ENCODE data around the gene ZNF385D.

The ZNF385D gene

DNA sequence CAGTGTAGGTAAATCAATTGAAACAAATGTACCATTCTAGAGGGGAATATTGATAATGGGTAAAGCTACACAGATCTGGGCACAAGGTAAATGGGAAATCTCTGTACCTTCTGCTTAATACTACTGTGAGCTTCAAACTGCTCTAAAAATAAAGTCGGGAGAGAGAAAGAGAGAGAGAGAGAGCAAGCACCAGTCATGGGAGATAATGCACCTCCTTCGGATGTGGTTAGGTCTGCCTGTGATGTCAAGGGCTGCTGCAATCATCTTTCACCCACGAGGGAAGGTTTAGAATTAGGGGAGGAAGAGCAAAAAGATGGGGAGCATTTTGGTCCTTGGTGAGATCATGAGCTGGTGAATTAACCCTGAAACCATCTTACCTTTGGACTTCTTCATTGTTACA, 219.1 kb downstream of the ZNF385D start:
- no peaks in the 10 kb centered on the region for H3K36me3 ChIP-seq (ENCODE audit: control insufficient read depth, low read depth, low read length)
- H3K27ac ChIP-seq (ENCODE audit: low read length), result no peak overlapping the region
- no peaks in the 10 kb centered on the region for H3K4me1 ChIP-seq (ENCODE audit: control insufficient read depth, low read depth, low read length)
- no peak overlapping the region for H3K4me3 ChIP-seq (ENCODE audit: low read length)
- no peaks in the 10 kb centered on the region for H3K27me3 ChIP-seq (ENCODE audit: control insufficient read depth, insufficient read depth, low read length)
- H3K9me3 ChIP-seq (ENCODE audit: control insufficient read depth, low read depth, low read length), result no peaks in the 10 kb centered on the region
- H3K9ac ChIP-seq (ENCODE audit: low read length), result no peak overlapping the region

DNA sequence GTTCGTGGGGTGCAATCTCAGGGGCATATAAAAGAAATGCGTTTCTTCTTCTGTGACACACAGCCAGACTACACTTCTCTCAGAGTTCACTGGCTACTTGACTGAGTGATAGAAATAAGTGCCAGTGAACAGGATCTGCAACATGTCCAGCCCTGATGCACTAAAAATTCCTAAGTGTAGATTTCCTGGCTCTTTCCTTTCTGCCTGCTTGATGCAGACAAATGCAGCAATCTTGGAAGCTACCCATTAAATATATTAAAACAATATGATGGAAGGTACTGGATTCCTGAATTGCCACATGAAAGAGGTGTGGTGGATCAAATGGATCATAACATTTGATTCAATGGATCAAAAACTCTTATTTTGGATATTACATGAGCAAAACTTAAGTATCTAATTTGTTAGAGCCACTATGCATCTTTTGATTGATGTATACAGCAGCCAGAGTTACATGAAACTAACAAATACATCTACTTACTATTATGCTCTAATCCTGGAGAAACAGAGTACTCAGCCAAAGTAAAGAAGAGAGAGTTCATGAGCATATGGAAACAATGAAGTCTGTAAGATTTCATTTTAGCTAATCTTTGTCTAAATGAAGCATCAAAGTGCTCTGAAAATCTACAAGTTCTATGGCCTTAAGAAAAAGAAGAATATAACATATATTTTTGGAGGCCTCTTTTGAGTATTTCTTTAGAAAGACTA, 222.6 kb downstream of the ZNF385D start:
- no peaks in the 10 kb centered on the region for H3K4me1 ChIP-seq (ENCODE audit: control insufficient read depth, low read depth, low read length)
- no peaks in the 10 kb centered on the region for H3K9me3 ChIP-seq (ENCODE audit: control insufficient read depth, low read depth, low read length)
- H3K36me3 ChIP-seq (ENCODE audit: control insufficient read depth, low read depth, low read length), result no peaks in the 10 kb centered on the region
- no peak overlapping the region for H3K9ac ChIP-seq (ENCODE audit: low read length)
- H3K27ac ChIP-seq (ENCODE audit: low read length), result no peak overlapping the region
- H3K4me3 ChIP-seq (ENCODE audit: low read length), result no peak overlapping the region
- no peaks in the 10 kb centered on the region for H3K27me3 ChIP-seq (ENCODE audit: control insufficient read depth, insufficient read depth, low read length)

DNA sequence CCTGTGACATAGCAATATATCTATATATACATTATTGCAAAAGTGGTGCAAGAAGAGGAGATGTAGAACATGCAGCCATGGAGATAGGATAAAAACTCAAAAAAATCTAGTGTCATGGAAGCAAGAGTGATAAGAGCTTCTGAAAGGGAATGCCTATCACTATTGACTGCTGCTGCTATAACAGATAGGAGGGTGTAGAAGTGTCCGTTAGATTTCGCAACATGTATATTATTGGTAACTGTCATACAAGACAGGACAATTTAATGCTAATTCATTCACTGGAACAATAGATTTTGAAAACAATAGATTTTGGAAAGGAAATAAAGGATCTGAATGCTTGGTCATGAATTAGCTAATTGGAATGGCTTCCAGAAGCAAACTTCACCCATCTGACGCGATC, 224.5 kb downstream of the ZNF385D start:
- no peaks in the 10 kb centered on the region for H3K27me3 ChIP-seq (ENCODE audit: control insufficient read depth, insufficient read depth, low read length)
- H3K9me3 ChIP-seq (ENCODE audit: control insufficient read depth, low read depth, low read length), result no peaks in the 10 kb centered on the region
- H3K9ac ChIP-seq (ENCODE audit: low read length), result no peak overlapping the region
- no peak overlapping the region for H3K4me3 ChIP-seq (ENCODE audit: low read length)
- no peak overlapping the region for H3K27ac ChIP-seq (ENCODE audit: low read length)
- H3K36me3 ChIP-seq (ENCODE audit: control insufficient read depth, low read depth, low read length), result no peaks in the 10 kb centered on the region
- H3K4me1 ChIP-seq (ENCODE audit: control insufficient read depth, low read depth, low read length), result no peaks in the 10 kb centered on the region

DNA sequence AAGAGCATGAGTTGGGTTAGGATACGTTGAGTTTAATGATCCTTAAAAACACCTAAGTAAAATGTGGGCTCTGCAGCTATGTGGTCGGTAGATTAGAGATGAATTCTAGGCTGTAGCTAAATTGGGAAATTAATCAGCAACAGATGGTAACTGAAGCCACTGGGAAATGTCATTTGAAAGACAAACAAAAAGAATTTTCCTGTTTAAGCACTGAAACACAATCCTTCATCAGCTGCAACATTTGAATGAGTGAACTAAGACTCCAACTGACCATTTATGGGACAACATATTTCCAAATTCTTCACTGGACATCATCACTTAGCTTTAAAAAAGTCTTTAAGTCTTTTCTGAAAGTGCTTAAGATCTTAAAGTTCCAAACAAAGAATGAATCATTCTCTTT, 226.9 kb downstream of the ZNF385D start:
- no peaks in the 10 kb centered on the region for H3K4me1 ChIP-seq (ENCODE audit: control insufficient read depth, low read depth, low read length)

DNA sequence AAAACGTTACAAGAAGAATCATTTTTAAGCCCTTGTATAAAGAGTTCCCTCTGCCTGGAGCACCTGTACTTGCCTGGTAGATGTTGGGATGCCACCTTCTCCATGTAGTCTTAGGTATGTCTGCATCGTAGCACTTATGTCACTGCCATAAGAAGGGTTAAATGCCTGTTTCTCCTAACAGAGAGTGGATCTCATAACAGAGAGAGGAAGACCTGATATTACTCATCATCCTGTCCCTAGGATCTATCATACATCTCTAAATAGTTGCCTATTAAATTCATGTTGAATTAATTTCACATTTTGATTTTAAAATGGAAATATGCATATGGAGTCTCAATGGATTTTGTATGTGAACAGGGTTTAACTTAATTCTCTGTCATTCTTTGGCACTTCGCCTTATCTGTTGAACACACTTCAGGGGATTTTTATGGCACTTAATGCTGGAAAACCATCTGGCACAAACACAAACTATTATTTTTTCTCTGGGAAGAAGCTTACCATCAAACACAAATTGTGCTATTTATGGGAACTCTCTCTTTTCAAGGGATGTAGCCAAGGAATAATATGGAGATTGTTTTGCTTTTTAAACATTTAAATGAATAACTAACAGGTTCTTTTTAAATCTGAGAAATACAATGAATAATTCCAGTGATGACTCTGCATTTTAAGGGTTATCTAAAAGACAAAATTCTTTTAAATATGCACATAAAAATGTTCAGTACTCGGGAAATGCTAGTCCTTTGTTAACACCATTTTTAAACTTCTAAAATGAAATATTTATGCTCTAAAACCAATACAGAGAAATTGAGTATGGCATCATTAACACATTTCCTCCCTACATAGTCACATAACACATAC, 230.7 kb downstream of the ZNF385D start:
- Histone ChIP-seq H3K9me3 (ENCODE audit: control insufficient read depth, low read depth, low read length) (no peaks in the 10 kb centered on the region), H3K27me3 (ENCODE audit: control insufficient read depth, insufficient read depth, low read length) (no peaks in the 10 kb centered on the region), H3K27ac (ENCODE audit: low read length) (no peak overlapping the region), H3K4me3 (ENCODE audit: low read length) (no peak overlapping the region), H3K4me1 (ENCODE audit: control insufficient read depth, low read depth, low read length) (peaks cover 10% of the 10 kb centered on the region), H3K9ac (ENCODE audit: low read length) (no peak overlapping the region), H3K36me3 (ENCODE audit: control insufficient read depth, low read depth, low read length) (no peaks in the 10 kb centered on the region)

More for the DNA sequence above, 226.9 kb downstream of the ZNF385D start:
- H3K36me3 ChIP-seq (ENCODE audit: control insufficient read depth, low read depth, low read length), result no peaks in the 10 kb centered on the region
- no peaks in the 10 kb centered on the region for H3K9me3 ChIP-seq (ENCODE audit: control insufficient read depth, low read depth, low read length)
- no peaks in the 10 kb centered on the region for H3K27me3 ChIP-seq (ENCODE audit: control insufficient read depth, insufficient read depth, low read length)
- no peak overlapping the region for H3K9ac ChIP-seq (ENCODE audit: low read length)
- no peak overlapping the region for H3K4me3 ChIP-seq (ENCODE audit: low read length)
- H3K27ac ChIP-seq (ENCODE audit: low read length), result no peak overlapping the region

DNA sequence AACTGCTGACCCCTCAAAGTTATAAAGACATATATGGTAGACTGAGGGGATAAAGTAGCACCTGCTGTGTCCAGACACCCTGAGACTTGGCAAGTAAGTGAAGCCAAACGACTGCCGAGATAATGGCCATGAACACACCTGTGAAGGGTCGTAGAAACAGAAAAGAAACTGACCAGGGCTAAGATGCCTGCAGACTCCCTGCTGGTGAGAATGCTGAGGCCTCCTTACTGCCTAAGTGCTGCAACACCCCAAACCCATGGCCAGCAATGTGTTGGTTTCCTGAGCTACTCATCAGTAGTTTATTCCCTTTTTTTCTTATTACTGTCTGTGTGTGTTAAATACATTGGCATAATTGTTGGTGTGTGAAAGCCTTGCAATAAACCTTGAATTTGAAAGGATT, 233.8 kb downstream of the ZNF385D start:
- H3K4me1 ChIP-seq (ENCODE audit: control insufficient read depth, low read depth, low read length), result peaks cover 10% of the 10 kb centered on the region
- no peaks in the 10 kb centered on the region for H3K9me3 ChIP-seq (ENCODE audit: control insufficient read depth, low read depth, low read length)
- no peak overlapping the region for H3K4me3 ChIP-seq (ENCODE audit: low read length)
- no peak overlapping the region for H3K9ac ChIP-seq (ENCODE audit: low read length)
- no peak overlapping the region for H3K27ac ChIP-seq (ENCODE audit: low read length)
- H3K27me3 ChIP-seq (ENCODE audit: control insufficient read depth, insufficient read depth, low read length), result no peaks in the 10 kb centered on the region
- no peaks in the 10 kb centered on the region for H3K36me3 ChIP-seq (ENCODE audit: control insufficient read depth, low read depth, low read length)

DNA sequence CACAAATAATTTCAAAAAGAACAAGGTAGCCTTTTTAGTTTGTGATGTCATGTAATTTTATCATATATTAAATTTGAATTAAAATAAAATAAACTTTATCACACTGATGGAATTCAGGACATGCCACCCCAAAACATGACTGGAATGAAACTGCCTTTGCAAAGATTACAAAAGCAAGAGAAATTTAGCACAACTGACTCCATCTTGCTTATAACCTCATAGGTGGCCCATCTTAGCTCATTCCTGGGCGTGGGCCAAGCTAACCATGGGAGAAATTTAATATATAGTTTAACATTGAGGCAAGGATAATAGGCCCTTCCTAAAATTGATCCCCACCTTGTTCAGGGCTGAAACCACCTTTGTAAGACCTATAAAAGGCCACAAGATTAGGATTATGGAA, 235.6 kb downstream of the ZNF385D start:
- no peak overlapping the region for H3K4me3 ChIP-seq (ENCODE audit: low read length)
- H3K27me3 ChIP-seq (ENCODE audit: control insufficient read depth, insufficient read depth, low read length), result no peaks in the 10 kb centered on the region
- peaks cover 10% of the 10 kb centered on the region for H3K4me1 ChIP-seq (ENCODE audit: control insufficient read depth, low read depth, low read length)
- H3K9ac ChIP-seq (ENCODE audit: low read length), result no peak overlapping the region
- H3K27ac ChIP-seq (ENCODE audit: low read length), result no peak overlapping the region
- H3K9me3 ChIP-seq (ENCODE audit: control insufficient read depth, low read depth, low read length), result no peaks in the 10 kb centered on the region
- H3K36me3 ChIP-seq (ENCODE audit: control insufficient read depth, low read depth, low read length), result no peaks in the 10 kb centered on the region

GRCh38 chr3:21509731-21510470, 241.1 kb downstream of the ZNF385D start:
- H3K27me3 ChIP-seq (ENCODE audit: control insufficient read depth, insufficient read depth, low read length), result no peaks in the 10 kb centered on the region
- no peaks in the 10 kb centered on the region for H3K9me3 ChIP-seq (ENCODE audit: control insufficient read depth, low read depth, low read length)
- H3K4me3 ChIP-seq (ENCODE audit: low read length), result no peak overlapping the region
- H3K4me1 ChIP-seq (ENCODE audit: control insufficient read depth, low read depth, low read length), result no peaks in the 10 kb centered on the region
- no peak overlapping the region for H3K27ac ChIP-seq (ENCODE audit: low read length)
- no peaks in the 10 kb centered on the region for H3K36me3 ChIP-seq (ENCODE audit: control insufficient read depth, low read depth, low read length)
- no peak overlapping the region for H3K9ac ChIP-seq (ENCODE audit: low read length)

- no peaks in the 10 kb centered on the region for H3K4me1 ChIP-seq (ENCODE audit: control insufficient read depth, low read depth, low read length)
- no peaks in the 10 kb centered on the region for H3K27me3 ChIP-seq (ENCODE audit: control insufficient read depth, insufficient read depth, low read length)
- H3K27ac ChIP-seq (ENCODE audit: low read length), result no peak overlapping the region
- H3K36me3 ChIP-seq (ENCODE audit: control insufficient read depth, low read depth, low read length), result no peaks in the 10 kb centered on the region
- no peak overlapping the region for H3K4me3 ChIP-seq (ENCODE audit: low read length)
- H3K9me3 ChIP-seq (ENCODE audit: control insufficient read depth, low read depth, low read length), result no peaks in the 10 kb centered on the region
- no peak overlapping the region for H3K9ac ChIP-seq (ENCODE audit: low read length)
These were observed 242.8 kb downstream of the ZNF385D start for GRCh38 chr3:21508246-21508645.

DNA sequence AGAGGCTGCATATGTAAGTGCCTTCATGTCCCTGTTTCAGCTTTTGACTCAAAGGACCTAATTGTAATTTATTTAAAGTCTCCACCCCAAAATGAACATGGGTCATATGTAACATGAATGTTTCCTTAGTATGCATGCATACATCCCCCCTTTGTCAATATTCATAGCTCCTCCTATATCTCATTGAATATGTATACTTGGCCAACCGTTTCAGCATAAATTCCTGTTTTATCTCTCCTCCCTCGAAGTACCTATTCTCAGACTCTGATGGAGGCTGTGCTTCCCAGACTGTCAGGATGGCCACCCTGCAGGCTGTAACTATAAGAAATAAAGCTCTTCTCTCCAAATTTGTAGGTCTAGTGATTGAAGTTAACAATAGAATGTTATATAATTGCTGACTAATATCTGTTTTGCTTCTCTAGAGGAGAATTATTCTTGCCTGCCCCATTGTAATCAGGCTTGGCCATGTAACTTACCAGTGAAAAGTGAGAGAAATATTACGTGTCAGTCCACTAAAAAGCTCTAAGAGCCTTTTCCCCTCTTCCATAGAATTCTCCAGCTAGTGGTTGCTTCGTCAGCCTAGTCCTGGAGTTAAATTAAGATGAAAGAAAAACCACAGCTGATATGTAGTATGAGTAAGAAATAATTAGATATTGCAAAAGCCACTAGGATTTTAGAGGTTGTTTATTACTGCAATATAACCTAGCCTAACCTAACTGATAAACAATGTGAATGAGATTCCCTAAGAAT, 245.1 kb downstream of the ZNF385D start:
- Histone ChIP-seq H3K9ac (ENCODE audit: low read length) (no peak overlapping the region), H3K4me1 (ENCODE audit: control insufficient read depth, low read depth, low read length) (peaks cover 15% of the 10 kb centered on the region), H3K4me3 (ENCODE audit: low read length) (no peak overlapping the region), H3K9me3 (ENCODE audit: control insufficient read depth, low read depth, low read length) (no peaks in the 10 kb centered on the region), H3K27ac (ENCODE audit: low read length) (no peak overlapping the region), H3K36me3 (ENCODE audit: control insufficient read depth, low read depth, low read length) (no peaks in the 10 kb centered on the region), H3K27me3 (ENCODE audit: control insufficient read depth, insufficient read depth, low read length) (no peaks in the 10 kb centered on the region)

DNA sequence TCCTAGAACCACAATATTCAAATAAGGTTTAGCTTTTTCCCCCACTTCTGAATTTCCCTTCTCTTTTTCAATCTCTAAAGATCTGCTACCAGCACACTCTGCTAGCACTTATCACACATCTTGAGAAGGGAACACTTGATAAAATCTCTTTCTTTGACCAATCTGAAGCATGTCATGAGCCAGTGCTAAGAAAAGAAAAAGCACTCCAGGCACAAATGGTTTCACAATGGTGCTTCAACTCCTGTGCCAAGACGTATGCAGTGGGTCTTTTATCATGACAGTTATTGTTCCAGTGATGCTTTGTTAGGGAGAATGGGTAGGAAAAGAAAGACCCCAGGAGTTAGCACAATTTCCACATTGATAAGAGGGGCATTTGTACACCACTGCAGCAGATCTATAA, 248.4 kb downstream of the ZNF385D start:
- no peak overlapping the region for H3K9ac ChIP-seq (ENCODE audit: low read length)
- H3K27ac ChIP-seq (ENCODE audit: low read length), result no peak overlapping the region
- no peaks in the 10 kb centered on the region for H3K36me3 ChIP-seq (ENCODE audit: control insufficient read depth, low read depth, low read length)
- peaks cover 19% of the 10 kb centered on the region for H3K4me1 ChIP-seq (ENCODE audit: control insufficient read depth, low read depth, low read length)
- no peaks in the 10 kb centered on the region for H3K27me3 ChIP-seq (ENCODE audit: control insufficient read depth, insufficient read depth, low read length)
- no peaks in the 10 kb centered on the region for H3K9me3 ChIP-seq (ENCODE audit: control insufficient read depth, low read depth, low read length)
- no peak overlapping the region for H3K4me3 ChIP-seq (ENCODE audit: low read length)
